Upper lobe of left lung (tissue), 6 donors: ENCODE measurements around the gene PPP1R14B. TPM values are rescaled to one million over a fixed set of nuclear protein-coding genes. Genes with fewer than 3 reads are reported as not detected.

Experiments used
- ATAC-seq, 2 donors: fragments of 200-7000 bp; cut with Tn5 transposase; one replicate each; pipeline ENCODE4 v1.9.1; 2022; ENCODE audit warnings: mild to moderate bottlenecking in 2 of 2, moderate library complexity in 2 of 2; ENCODE audit not compliant: low FRiP score in 2 of 2
- DNase-seq, 2 donors: peaks; one replicate each; pipeline ENCODE4 v3.0.0-alpha.2; 2019 to 2020
- H3K27ac ChIP-seq, 4 donors: fragments of 200-600 bp; sonication (generic); one replicate each; pipeline ENCODE4 v1.5.1; 2016 to 2019
- H3K27me3 ChIP-seq, 4 donors: fragments of 200-600 bp; sonication (generic); one replicate each; pipeline ENCODE4 v1.5.1; 2017 to 2019
- H3K36me3 ChIP-seq, 4 donors: fragments of 200-600 bp; sonication (generic); one replicate each; pipeline ENCODE4 v1.5.1; 2016 to 2019
- H3K4me1 ChIP-seq, 4 donors: fragments of 200-600 bp; sonication (generic); one replicate each; pipeline ENCODE4 v1.5.1; 2018 to 2019
- H3K4me3 ChIP-seq, 4 donors: fragments of 200-600 bp; sonication (generic); one replicate each; pipeline ENCODE4 v1.5.1; 2017 to 2019; ENCODE audit warnings: mild to moderate bottlenecking in 2 of 4, moderate library complexity in 1 of 4
- H3K9me3 ChIP-seq, 4 donors: fragments of 200-600 bp; sonication (generic); one replicate each; pipeline ENCODE4 v1.5.1; 2018 to 2019
- EP300 ChIP-seq, 4 donors: sonication (generic); formaldehyde crosslinking; IDR thresholded peaks; one replicate each; pipeline ENCODE4 v1.5.1; 2017; ENCODE audit warnings: antibody characterized with exemption in 4 of 4, control low read depth in 2 of 4
- POLR2A ChIP-seq, 4 donors: fragments of 450-650 bp; IDR thresholded peaks; one replicate each; pipeline ENCODE4 v1.5.1; 2016 to 2017; ENCODE audit warnings: antibody characterized with exemption in 4 of 4, mild to moderate bottlenecking in 2 of 4
- POLR2AphosphoS5 ChIP-seq, 2 donors: sonication (generic); formaldehyde crosslinking; IDR thresholded peaks; one replicate each; pipeline ENCODE4 v1.5.1; 2017; ENCODE audit warnings: antibody characterized with exemption in 2 of 2
- WGBS, 2 donors: methylation state at CpG; one replicate each; pipeline ENCODE4 v1.1.5; 2017 to 2018; 5-methylcytosine and 5-hydroxymethylcytosine counted together
- total RNA-seq, 6 donors: library from RNA; depleted of rRNA in 4 of 6; stranded (reverse); fragments of >200 nt in 4 of 6; gene quantifications; one replicate each; pipeline versions ENCODE4 v1.1.0 to v1.2.1, GENCODE V29; 2016 to 2021
- TF ChIP-seq, protein P1 (sequence below), 6 experiments: fragments of 450-650 bp in 4 of 6; fragments of 200-600 bp in 2 of 6; sonication (generic) in 2 of 6; IDR thresholded peaks; one replicate each; pipeline ENCODE4 v1.5.1; 2016 to 2019; ENCODE audit warnings: antibody characterized with exemption in 6 of 6
- donor health status: DM: no; HTN: no; CAD: no; lungs with moderate emphysema.
- donor health status: DM: no; HTN: yes; CAD: no; lungs with severe emphysema.

PPP1R14B gene
- total RNA-seq, 6 donors from 2014 or later = 51.4 to 118 (median 60.3) TPM

DNA sequence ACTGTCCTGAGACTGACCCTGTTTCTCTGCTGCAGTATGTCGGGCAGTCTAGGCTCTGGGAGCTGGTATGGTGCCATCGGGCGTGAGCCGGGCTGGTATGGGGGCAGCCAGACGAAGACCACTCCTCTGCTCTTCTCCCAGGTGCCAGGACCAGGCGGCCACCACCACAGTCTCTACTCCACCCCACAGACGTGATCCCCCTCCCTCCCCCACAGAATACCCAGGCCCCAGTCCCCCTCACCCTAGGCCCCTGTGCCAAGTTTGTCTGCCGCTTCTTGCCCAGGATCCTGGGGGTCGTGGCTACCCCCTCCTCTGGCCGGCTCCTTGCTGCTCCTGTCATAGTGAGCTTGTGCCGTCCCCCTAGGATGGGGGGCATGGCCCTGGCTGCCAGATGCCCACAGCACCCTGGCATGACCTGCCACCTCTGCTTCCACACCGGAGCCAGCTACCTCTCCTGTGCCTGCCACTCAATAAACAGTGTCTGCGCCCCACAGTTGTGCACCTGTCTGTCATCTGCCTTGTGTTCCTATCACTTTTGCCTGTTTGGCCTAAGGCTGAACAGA lies 42.3 kb upstream of the PPP1R14B start:
- Histone ChIP-seq H3K9me3 (no peaks in the 10 kb centered on the region), H3K4me3 (no peak overlapping the region), H3K36me3 (no peaks in the 10 kb centered on the region), H3K27me3 (peaks cover 0 to 32% (median 22%) of the 10 kb centered on the region in 4 donors), H3K4me1 (peaks cover 24 to 38% (median 28%) of the 10 kb centered on the region in 4 donors), H3K27ac (no peak overlapping the region)
- DNase-seq = no peak
- 93 to 100% methylated on average over 1 to 13 of the region's 13 CpGs for WGBS, 2 donors
- TF ChIP-seq, protein P1, sequence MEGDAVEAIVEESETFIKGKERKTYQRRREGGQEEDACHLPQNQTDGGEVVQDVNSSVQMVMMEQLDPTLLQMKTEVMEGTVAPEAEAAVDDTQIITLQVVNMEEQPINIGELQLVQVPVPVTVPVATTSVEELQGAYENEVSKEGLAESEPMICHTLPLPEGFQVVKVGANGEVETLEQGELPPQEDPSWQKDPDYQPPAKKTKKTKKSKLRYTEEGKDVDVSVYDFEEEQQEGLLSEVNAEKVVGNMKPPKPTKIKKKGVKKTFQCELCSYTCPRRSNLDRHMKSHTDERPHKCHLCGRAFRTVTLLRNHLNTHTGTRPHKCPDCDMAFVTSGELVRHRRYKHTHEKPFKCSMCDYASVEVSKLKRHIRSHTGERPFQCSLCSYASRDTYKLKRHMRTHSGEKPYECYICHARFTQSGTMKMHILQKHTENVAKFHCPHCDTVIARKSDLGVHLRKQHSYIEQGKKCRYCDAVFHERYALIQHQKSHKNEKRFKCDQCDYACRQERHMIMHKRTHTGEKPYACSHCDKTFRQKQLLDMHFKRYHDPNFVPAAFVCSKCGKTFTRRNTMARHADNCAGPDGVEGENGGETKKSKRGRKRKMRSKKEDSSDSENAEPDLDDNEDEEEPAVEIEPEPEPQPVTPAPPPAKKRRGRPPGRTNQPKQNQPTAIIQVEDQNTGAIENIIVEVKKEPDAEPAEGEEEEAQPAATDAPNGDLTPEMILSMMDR (IDR thresholded peaks at IDR 0.05) = no peak
- TF ChIP-seq EP300 (IDR thresholded peaks at IDR 0.05) (no peak), POLR2A (IDR thresholded peaks at IDR 0.05) (no peak), POLR2AphosphoS5 (IDR thresholded peaks at IDR 0.05) (no peak)
- no peak for ATAC-seq

DNA sequence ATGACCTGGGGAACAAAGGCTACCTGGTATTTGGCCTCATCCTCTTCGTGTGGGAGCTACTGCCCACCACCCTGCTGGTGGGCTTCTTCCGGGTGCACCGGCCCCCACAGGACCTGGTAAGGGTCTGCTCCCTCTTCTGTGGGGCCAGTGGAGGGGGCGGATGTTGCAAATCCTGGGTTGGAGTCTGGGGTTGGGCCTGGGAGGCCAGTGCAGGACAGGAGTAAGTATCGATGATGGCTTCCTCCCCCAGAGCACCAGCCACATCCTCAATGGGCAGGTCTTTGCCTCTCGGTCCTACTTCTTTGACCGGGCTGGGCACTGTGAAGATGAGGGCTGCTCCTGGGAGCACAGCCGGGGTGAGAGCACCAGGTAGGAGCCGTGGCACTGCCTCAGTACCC lies 41.6 kb upstream of the PPP1R14B start:
- Histone ChIP-seq H3K27me3 (peaks cover 0 to 27% (median 20%) of the 10 kb centered on the region in 4 donors), H3K4me3 (no peak overlapping the region), H3K4me1 (peaks cover 31 to 45% (median 35%) of the 10 kb centered on the region in 4 donors), H3K9me3 (no peaks in the 10 kb centered on the region), H3K27ac (no peak overlapping the region), H3K36me3 (no peaks in the 10 kb centered on the region)
- WGBS, 2 donors = 94 to 100% methylated on average over 4 to 9 of the region's 9 CpGs
- ATAC-seq (no peak), DNase-seq (no peak)
- TF ChIP-seq, protein P1 (IDR thresholded peaks at IDR 0.05) = no peak
- TF ChIP-seq EP300 (IDR thresholded peaks at IDR 0.05) (no peak), POLR2AphosphoS5 (IDR thresholded peaks at IDR 0.05) (no peak), POLR2A (IDR thresholded peaks at IDR 0.05) (no peak)

DNA sequence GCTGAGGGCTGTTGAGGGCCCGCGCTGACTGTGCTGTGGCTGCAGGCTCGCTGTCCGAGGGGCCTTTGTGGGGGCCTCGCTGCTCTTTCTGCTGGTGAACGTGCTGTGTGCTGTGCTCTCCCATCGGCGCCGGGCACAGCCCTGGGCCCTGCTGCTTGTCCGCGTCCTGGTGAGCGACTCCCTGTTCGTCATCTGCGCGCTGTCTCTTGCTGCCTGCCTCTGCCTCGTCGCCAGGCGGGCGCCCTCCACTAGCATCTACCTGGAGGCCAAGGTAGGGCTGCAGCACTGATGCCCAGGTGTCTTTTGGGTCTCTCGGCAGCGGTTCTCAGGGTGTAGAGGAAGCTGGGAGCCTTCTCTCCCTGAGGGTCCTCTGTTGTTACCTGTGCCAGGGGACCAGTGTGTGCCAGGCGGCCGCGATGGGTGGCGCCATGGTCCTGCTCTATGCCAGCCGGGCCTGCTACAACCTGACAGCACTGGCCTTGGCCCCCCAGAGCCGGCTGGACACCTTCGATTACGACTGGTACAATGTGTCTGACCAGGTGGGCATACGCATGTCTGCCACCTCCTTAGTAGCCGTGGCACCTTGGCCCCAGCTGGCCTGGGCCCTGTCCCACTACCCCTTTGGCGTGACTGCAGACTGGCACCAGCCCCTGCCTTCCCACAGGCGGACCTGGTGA lies 41.1 kb upstream of the PPP1R14B start:
- Histone ChIP-seq H3K4me1 (peaks cover 33 to 49% (median 40%) of the 10 kb centered on the region in 4 donors), H3K4me3 (no peak overlapping the region), H3K9me3 (no peaks in the 10 kb centered on the region), H3K27ac (no peak overlapping the region), H3K27me3 (peaks cover 0 to 22% (median 18%) of the 10 kb centered on the region in 4 donors), H3K36me3 (no peaks in the 10 kb centered on the region)
- DNase-seq (peak in 1 of 2 donors; percentile 78), ATAC-seq (no peak)
- TF ChIP-seq POLR2A (IDR thresholded peaks at IDR 0.05) = no peak
- no peak for TF ChIP-seq POLR2AphosphoS5 (IDR thresholded peaks at IDR 0.05)
- no peak for TF ChIP-seq EP300 (IDR thresholded peaks at IDR 0.05)
- TF ChIP-seq, protein P1 (IDR thresholded peaks at IDR 0.05) = no peak
- WGBS, 2 donors = 96 to 98% methylated on average over 16 to 28 of the region's 33 CpGs

DNA sequence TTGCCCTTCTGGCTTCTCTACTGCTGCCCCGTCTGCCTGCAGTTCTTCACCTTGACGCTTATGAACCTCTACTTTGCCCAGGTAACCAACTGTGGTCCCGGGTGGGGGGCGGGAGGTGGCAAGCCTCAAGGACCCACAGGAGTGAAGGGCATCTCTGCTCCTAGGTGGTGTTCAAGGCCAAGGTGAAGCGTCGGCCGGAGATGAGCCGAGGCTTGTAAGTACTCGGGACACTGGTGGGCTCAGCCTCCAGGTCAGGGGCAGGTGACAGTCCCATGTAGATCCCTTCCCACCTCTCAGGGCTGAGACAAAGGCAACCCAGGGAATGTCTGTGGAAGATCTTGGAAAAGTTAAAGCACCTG lies 40.0 kb upstream of the PPP1R14B start:
- Histone ChIP-seq H3K27me3 (peaks cover 0 to 12% (median 10%) of the 10 kb centered on the region in 4 donors), H3K36me3 (peaks cover 0 to 7% (median 6%) of the 10 kb centered on the region in 4 donors), H3K4me3 (no peak overlapping the region), H3K4me1 (peaks cover 24 to 40% (median 32%) of the 10 kb centered on the region in 4 donors), H3K9me3 (no peaks in the 10 kb centered on the region), H3K27ac (no peak overlapping the region)
- DNase-seq (no peak), ATAC-seq (no peak)
- TF ChIP-seq POLR2A (IDR thresholded peaks at IDR 0.05) (no peak), POLR2AphosphoS5 (IDR thresholded peaks at IDR 0.05) (no peak), EP300 (IDR thresholded peaks at IDR 0.05) (no peak)
- TF ChIP-seq, protein P1 (IDR thresholded peaks at IDR 0.05) = no peak
- WGBS, 2 donors = 87 to 94% methylated on average over 8 to 9 of the region's 9 CpGs
